Measurements from ENCODE around the gene RNF121.

The RNF121 gene

GRCh38 chr11:71940561-71941219 lies 11.8 kb downstream of the RNF121 start:
- TF ChIP-seq CTCF (IDR thresholded peaks at IDR 0.05; ENCODE audit: low read depth, low read length, missing control alignments): no peak
- H3K4me3 ChIP-seq (replicated peaks; ENCODE audit: low read depth, low read length): no peak overlapping the region
- no peak for DNase-seq (ENCODE audit: extremely low read depth, low read depth)

GRCh38 chr11:71946144-71946571 lies 17.3 kb downstream of the RNF121 start:
- no peak for DNase-seq (ENCODE audit: extremely low read depth, low read depth)
- no peak overlapping the region for H3K4me3 ChIP-seq (replicated peaks; ENCODE audit: low read depth, low read length)
- TF ChIP-seq CTCF (IDR thresholded peaks at IDR 0.05; ENCODE audit: low read depth, low read length, missing control alignments): no peak

- H3K4me3 ChIP-seq (replicated peaks; ENCODE audit: low read depth, low read length): no peak overlapping the region
- DNase-seq (ENCODE audit: extremely low read depth, low read depth): no peak
- TF ChIP-seq CTCF (IDR thresholded peaks at IDR 0.05; ENCODE audit: low read depth, low read length, missing control alignments): no peak
Measured at GRCh38 chr11:71947498-71947897, 18.7 kb downstream of the RNF121 start.

- no peak overlapping the region for H3K4me3 ChIP-seq (replicated peaks; ENCODE audit: low read depth, low read length)
- no peak for TF ChIP-seq CTCF (IDR thresholded peaks at IDR 0.05; ENCODE audit: low read depth, low read length, missing control alignments)
- DNase-seq (ENCODE audit: extremely low read depth, low read depth): no peak
Measured at GRCh38 chr11:71948314-71949027, 19.6 kb downstream of the RNF121 start.

GRCh38 chr11:71949034-71949433 lies 20.2 kb downstream of the RNF121 start:
- DNase-seq (ENCODE audit: extremely low read depth, low read depth): no peak
- no peak for TF ChIP-seq CTCF (IDR thresholded peaks at IDR 0.05; ENCODE audit: low read depth, low read length, missing control alignments)
- no peak overlapping the region for H3K4me3 ChIP-seq (replicated peaks; ENCODE audit: low read depth, low read length)

GRCh38 chr11:71951741-71952310 lies 23.0 kb downstream of the RNF121 start:
- no peak for TF ChIP-seq CTCF (IDR thresholded peaks at IDR 0.05; ENCODE audit: low read depth, low read length, missing control alignments)
- no peak for DNase-seq (ENCODE audit: extremely low read depth, low read depth)
- no peak overlapping the region for H3K4me3 ChIP-seq (replicated peaks; ENCODE audit: low read depth, low read length)
